ENCODE results near the gene USP13. TPM values are rescaled to one million over a fixed set of nuclear protein-coding genes. Genes with fewer than 3 reads are reported as not detected.
"Not testable (repeated sequence)": the region's sequence is repeated elsewhere in the genome, so short reads cannot be mapped to it uniquely, and the experiment has no call there.

USP13 gene
- total and polyA plus RNA-seq, 4 donors: 2.4 to 7.3 (median 4.2) TPM

DNA sequence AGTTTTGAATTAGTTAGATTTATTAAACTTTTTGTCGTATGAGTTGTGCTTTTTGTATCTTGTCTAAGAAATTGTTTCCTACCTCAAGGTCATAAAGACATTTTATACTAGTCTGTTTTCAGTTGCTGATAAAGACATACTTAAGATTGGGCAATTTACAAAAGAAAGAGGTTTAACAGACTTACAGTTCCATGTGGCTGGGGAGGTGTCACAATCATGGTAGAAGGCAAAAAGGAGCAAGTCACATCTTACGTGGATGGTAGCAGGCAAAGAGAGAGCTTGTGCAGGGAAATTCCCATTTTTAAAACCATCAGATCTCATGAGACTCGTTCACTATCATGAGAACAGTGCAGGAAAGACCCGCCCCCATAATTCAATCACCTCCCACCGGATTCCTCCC, 30.4 kb downstream of the USP13 start:
- H3K36me3 ChIP-seq (ENCODE audit: control insufficient read depth in 4 of 4, insufficient read depth in 3 of 4, low read depth in 1 of 4, low read length in 3 of 4); H3K9ac ChIP-seq (ENCODE audit: low read depth in 1 of 2, low read length in 2 of 2); H3K4me3 ChIP-seq (ENCODE audit: low read depth in 1 of 3, low read length in 3 of 3); H3K27ac ChIP-seq (ENCODE audit: low read depth in 1 of 2, low read length in 2 of 2); H3K27me3 ChIP-seq (ENCODE audit: control insufficient read depth in 4 of 4, insufficient read depth in 4 of 4, low read length in 3 of 4); H3K9me3 ChIP-seq (ENCODE audit: control insufficient read depth in 4 of 4, low read length in 3 of 4); H3K4me1 ChIP-seq (ENCODE audit: control insufficient read depth in 4 of 4, insufficient read depth in 4 of 4, low read length in 3 of 4); DNase-seq (ENCODE audit: low spot score): not testable (repeated sequence)
- 91% methylated on average over 5 of the region's 5 CpGs for WGBS

- Histone ChIP-seq H3K4me3 (ENCODE audit: low read depth in 1 of 3, low read length in 3 of 3) (no peak overlapping the region), H3K27ac (ENCODE audit: low read depth in 1 of 2, low read length in 2 of 2) (no peak overlapping the region), H3K27me3 (ENCODE audit: control insufficient read depth in 4 of 4, insufficient read depth in 4 of 4, low read length in 3 of 4) (no peaks in the 10 kb centered on the region), H3K36me3 (ENCODE audit: control insufficient read depth in 4 of 4, insufficient read depth in 3 of 4, low read depth in 1 of 4, low read length in 3 of 4) (no peaks in the 10 kb centered on the region), H3K4me1 (ENCODE audit: control insufficient read depth in 4 of 4, insufficient read depth in 4 of 4, low read length in 3 of 4) (no peaks in the 10 kb centered on the region), H3K9me3 (ENCODE audit: control insufficient read depth in 4 of 4, low read length in 3 of 4) (no peaks in the 10 kb centered on the region), H3K9ac (ENCODE audit: low read depth in 1 of 2, low read length in 2 of 2) (no peak overlapping the region)
- no peak for DNase-seq (ENCODE audit: low spot score)
- TF ChIP-seq JUND (IDR thresholded peaks at IDR 0.05) (no peak), FOXA2 (IDR thresholded peaks at IDR 0.05) (no peak), ZBTB33 (IDR thresholded peaks at IDR 0.05) (no peak), GABPA (IDR thresholded peaks at IDR 0.05 in 1 of 2, conservative IDR thresholded peaks at IDR 0.05 in 1 of 2) (no peak), FOXA1 (IDR thresholded peaks at IDR 0.05) (no peak), TAF1 (conservative IDR thresholded peaks at IDR 0.05) (no peak), EGR1 (IDR thresholded peaks at IDR 0.05; ENCODE audit: low read depth in 2 of 2) (no peak), RAD21 (IDR thresholded peaks at IDR 0.05) (no peak), NR2F2 (IDR thresholded peaks at IDR 0.05) (no peak), SP1 (IDR thresholded peaks at IDR 0.05) (no peak), RXRA (IDR thresholded peaks at IDR 0.05) (no peak), HNF4A (conservative IDR thresholded peaks at IDR 0.05) (no peak), YY1 (IDR thresholded peaks at IDR 0.05) (no peak)
- TF ChIP-seq, protein P1, sequence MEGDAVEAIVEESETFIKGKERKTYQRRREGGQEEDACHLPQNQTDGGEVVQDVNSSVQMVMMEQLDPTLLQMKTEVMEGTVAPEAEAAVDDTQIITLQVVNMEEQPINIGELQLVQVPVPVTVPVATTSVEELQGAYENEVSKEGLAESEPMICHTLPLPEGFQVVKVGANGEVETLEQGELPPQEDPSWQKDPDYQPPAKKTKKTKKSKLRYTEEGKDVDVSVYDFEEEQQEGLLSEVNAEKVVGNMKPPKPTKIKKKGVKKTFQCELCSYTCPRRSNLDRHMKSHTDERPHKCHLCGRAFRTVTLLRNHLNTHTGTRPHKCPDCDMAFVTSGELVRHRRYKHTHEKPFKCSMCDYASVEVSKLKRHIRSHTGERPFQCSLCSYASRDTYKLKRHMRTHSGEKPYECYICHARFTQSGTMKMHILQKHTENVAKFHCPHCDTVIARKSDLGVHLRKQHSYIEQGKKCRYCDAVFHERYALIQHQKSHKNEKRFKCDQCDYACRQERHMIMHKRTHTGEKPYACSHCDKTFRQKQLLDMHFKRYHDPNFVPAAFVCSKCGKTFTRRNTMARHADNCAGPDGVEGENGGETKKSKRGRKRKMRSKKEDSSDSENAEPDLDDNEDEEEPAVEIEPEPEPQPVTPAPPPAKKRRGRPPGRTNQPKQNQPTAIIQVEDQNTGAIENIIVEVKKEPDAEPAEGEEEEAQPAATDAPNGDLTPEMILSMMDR (IDR thresholded peaks at IDR 0.05; ENCODE audit: low read depth, low read length, missing input control): no peak
- TF ChIP-seq, protein P2, sequence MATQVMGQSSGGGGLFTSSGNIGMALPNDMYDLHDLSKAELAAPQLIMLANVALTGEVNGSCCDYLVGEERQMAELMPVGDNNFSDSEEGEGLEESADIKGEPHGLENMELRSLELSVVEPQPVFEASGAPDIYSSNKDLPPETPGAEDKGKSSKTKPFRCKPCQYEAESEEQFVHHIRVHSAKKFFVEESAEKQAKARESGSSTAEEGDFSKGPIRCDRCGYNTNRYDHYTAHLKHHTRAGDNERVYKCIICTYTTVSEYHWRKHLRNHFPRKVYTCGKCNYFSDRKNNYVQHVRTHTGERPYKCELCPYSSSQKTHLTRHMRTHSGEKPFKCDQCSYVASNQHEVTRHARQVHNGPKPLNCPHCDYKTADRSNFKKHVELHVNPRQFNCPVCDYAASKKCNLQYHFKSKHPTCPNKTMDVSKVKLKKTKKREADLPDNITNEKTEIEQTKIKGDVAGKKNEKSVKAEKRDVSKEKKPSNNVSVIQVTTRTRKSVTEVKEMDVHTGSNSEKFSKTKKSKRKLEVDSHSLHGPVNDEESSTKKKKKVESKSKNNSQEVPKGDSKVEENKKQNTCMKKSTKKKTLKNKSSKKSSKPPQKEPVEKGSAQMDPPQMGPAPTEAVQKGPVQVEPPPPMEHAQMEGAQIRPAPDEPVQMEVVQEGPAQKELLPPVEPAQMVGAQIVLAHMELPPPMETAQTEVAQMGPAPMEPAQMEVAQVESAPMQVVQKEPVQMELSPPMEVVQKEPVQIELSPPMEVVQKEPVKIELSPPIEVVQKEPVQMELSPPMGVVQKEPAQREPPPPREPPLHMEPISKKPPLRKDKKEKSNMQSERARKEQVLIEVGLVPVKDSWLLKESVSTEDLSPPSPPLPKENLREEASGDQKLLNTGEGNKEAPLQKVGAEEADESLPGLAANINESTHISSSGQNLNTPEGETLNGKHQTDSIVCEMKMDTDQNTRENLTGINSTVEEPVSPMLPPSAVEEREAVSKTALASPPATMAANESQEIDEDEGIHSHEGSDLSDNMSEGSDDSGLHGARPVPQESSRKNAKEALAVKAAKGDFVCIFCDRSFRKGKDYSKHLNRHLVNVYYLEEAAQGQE (IDR thresholded peaks at IDR 0.05): no peak
- TF ChIP-seq, protein P3, sequence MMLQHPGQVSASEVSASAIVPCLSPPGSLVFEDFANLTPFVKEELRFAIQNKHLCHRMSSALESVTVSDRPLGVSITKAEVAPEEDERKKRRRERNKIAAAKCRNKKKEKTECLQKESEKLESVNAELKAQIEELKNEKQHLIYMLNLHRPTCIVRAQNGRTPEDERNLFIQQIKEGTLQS (IDR thresholded peaks at IDR 0.05): no peak
- 86% methylated on average over 4 of the region's 4 CpGs for WGBS
Observed at GRCh38 chr3:179687967-179688535, 35.2 kb downstream of the USP13 start.
